Hepatic stellate cell (primary cell): Measurements from ENCODE around the gene NENF.

Experiments
- DNase-seq: peaks from one replicate; pipeline ENCODE4 v3.0.0; 2011; ENCODE audit warnings: low spot score

NENF gene

GRCh38 chr1:212431644-212432043 is 1.1 kb upstream of the NENF start:
- no peak for DNase-seq

- DNase-seq = no peak
Measured at GRCh38 chr1:212432272-212432660, 454 bp upstream of the NENF start.

DNA sequence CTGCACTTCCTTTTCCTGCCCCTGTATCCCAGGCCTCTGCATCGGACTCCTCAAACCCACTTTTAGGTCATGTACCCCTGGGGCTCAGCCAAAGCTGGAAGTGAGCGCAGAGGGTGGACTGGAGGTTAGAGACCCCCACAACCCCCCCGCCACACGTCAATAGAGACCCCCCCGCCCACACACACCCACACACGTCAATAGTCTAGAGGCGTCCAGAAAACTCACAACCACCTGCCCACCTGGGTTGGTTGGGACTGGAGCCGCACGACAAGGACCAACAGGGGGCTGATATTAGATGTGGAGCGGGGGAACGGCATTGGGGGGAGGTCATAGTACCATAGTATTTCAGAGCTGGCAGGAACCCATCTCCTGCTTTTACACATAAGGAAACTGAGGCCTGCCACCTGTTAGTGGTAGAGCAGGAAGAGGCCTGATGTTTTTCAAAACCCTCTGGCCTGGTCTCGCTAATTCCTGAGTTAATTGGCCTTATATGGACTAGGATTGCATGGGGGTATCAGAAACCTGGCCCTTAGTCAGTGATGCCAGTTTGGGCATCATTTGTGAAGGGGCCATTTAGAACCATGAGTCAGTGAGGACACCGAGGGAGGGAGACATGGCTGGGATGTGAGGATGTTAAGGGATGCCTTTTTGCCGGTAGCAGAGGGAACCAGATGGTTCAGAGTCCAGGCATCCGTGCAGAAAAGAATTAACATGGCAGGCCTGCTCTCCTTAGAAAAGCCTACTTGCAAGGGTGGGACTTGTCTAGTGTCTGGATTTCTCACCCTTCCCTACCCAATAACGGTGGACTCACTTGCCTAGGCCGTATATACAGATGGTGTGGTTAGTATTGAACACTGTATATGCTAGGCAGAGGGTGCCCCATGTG is 1.1 kb downstream of the NENF start:
- no peak for DNase-seq

- no peak for DNase-seq
Measured at GRCh38 chr1:212434992-212435391, 2.3 kb downstream of the NENF start.

GRCh38 chr1:212437179-212437798 is 4.6 kb downstream of the NENF start:
- DNase-seq = no peak

DNA sequence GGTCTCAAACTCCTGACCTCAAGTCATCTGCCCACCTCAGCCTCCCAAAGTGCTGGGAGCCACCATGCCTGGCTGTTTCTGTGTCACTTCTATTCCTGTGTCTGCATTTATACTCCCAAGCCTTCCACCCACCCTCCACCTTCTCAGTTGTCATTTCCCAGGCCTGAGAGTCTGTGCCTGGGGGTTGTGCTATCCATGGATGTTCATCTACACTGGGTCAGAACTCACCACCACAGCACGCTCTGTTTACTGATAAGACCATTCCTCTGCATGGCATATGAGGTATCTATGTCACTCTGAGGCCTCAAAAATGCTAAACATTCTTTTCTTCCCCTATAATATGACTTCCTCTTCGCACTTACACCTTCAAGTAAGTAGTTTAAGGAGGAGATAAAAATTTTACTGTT is 6.1 kb downstream of the NENF start:
- DNase-seq = no peak

DNA sequence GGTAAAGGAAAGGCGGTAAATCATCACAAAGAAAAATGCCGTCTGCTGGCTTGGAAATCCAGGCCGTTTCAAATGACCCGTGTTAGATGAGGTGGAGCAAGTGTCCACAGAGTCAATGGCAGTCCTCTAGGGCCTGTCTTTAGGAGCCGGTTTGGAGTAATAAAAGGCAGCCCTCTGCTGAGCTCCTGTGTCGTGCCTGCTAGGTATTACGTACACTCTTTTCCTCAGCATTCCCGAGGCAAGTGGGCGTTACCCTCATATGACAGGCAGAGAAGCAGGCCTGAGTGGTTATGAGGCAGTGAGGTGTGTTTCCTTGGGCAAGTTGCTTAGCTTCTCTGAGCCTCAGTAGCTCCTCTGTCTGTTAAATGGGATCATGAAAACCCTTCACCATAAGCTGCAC is 7.7 kb downstream of the NENF start:
- no peak for DNase-seq

- no peak for DNase-seq
Measured at GRCh38 chr1:212442408-212442807, 9.7 kb downstream of the NENF start.

DNA sequence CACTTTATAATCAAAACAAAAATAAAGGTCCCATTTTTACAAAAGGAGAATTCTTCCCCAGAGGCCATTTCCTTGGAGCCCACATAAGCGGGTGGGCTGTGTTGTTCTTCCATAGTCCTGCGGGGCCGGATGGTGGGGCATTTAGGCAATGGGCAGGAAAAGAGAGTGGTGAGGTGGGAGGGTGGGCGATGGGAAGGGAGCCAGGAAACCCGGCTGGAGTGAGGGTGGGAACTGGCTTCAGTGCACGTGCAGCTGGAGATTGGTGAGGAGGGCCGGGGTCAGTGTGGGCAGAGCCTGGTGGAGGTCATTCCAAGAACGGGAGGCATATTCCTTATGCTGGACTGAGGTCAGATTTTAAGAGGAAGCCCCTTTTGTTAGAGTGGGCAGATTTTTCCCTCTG is 13.6 kb downstream of the NENF start:
- DNase-seq = no peak

DNA sequence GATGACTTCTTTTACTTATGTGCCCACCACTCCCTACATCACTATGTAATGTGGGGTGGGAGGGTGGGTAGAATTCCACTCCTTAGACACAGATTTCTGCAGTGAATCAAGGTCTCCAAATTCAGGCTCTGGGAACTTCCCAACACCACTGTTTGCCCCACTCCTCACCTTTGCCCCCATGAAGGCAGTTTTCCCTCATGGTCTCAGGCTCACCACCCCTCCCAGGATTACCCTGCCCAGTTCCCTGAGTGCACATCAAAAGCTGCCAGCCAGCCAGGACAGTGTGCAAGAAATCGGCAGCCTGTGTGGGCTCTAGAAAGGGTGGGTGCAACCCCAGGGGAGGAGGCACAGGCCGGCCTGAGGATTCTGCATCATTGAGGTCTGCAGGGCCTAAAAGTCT is 14.8 kb downstream of the NENF start:
- DNase-seq = no peak

DNA sequence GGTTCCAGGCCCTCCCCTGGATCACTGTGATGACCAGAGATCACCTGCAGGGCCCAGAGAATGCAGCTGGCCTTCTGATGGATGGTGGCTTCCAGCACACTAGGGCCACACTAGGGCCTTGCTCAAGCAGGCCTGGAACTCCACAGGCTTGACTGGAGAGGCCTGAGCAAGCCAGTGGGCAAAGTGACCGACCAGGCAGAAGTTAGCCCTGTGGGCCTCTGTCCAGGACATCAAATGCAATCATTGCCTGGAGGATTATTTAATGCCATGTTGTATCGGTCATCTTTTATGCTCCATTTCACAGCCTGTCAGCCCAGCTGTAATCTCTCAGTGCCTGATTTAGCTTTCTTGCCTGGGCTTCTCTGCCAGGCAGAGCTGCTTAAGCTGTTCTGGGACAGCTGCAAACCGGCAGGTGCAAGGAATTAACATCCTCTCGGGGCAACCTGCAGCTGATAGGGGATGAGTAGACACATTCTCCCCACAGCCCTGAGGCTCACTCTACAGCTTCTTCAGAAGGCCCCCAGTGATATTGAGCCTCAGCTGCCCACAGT is 17.7 kb downstream of the NENF start:
- DNase-seq = no peak

DNA sequence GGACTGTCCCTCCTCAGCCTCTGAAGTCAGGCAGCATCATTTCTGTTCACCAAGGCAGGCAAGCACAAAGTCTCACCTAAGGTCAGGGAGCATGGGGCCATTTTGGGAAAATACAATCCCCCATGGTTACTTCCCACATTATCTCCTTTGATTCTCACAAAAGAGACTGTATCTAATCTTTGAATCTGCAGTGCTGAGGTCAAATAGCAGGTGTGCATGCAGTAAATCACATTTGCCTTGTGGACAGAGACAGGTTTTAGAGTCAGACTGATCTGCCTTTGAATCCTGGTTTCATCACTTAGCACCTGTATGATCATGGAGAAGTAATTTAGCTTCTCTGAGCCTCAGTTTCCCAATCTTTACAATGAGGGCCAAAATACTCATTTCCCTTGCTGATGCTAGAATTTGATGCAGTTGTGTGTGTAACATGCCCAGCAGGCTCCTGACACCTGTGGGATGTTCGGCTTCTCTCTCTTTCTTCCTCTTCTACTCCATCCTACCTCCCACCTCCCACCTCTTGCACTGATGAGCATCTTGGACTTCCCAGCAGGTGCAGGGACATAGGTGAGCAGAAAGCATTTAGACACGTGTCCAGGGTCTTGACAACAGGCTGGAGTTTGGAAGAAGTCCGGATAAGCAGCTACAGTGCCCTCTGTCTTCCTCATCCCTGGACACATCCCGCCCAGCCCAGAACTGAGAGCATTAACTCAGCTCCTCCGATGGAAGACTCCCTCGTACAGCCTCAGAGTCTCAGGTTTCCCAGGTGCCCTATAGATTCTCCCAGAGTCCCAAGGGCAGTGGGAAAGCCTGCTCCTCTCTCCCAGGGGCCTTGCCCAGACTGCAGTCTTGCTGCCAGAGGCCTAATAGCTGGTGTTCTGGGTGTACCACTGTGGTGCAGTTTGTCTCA is 18.9 kb downstream of the NENF start:
- DNase-seq = no peak

- peak; percentile 86 for DNase-seq
Measured at GRCh38 chr1:212452323-212453155, 19.8 kb downstream of the NENF start.

GRCh38 chr1:212453156-212453857 is 20.6 kb downstream of the NENF start:
- DNase-seq = no peak

DNA sequence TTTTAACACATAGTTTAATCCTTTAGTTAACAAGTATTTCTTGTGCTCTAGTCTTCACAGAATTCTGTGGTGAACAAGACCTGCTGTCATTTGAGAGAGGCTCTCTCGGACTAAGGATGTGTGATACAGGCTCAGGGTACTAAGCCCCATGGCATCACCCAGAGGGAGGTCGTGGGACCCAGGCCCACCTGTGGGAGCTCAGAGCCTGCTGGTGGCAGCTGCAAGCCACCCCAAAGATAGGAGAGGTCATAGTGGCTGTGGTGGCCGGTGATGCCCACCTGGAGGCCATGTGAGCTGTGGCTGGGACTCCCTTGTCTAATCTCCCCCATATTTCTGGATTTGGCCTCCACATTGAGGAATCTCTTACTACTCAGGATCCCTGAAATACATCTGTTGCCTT is 22.0 kb downstream of the NENF start:
- DNase-seq = no peak

DNA sequence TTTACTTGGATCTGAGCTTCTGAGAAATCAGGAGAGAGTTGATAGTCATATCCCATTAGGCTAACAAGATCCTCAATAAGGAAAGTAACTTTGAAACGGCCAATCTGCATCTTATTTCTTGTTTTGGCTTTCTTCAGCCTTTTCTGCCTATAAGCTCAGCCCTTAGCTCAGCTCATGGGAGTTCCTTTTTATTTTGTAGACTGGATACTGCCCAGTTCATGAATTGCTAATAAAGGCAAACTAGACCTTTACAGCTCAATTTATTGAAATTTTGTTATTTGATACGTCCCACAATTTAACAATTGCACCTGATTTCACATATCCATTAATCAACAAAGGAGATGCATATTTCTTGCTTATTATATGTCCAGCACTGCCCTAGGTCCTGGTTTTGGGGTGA is 22.7 kb downstream of the NENF start:
- DNase-seq = no peak

DNA sequence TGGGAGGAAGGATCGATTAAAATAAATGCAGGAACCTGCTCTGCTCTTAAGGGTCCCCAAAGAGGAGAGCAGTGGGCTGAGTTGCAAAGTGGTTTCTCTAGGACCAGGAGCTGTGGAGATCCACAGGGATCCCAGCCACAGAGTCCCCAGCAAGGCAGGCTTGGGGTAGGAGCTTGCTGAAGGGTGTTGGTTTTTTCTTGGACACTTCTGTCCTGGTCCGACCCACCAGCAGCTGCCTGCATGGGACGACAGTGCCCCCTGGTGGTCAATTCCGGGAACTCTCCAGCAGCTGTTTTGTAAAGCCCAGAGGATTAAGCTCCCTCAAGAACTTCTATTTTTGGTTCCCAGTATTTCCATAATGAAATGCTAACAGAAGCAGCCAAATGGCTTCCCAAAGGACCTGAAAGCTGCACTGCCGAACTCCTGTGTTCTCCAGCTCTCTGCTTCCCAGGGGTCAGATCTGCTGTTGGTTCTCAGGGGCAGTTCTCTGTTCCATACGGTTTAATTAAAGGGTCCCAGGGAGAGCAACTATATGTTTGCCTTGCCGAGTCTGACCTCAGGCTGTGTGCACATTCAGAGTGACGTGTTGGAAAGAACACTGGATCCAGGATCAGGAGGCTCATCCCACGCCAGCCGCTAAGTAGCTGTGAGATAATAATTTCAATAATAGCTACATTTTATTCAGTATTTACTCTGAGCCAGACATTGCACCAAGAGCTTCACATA is 23.2 kb downstream of the NENF start:
- peak; percentile 84 for DNase-seq

GRCh38 chr1:212457740-212458338 is 25.1 kb downstream of the NENF start:
- no peak for DNase-seq

GRCh38 chr1:212458817-212459216 is 26.1 kb downstream of the NENF start:
- no peak for DNase-seq

DNA sequence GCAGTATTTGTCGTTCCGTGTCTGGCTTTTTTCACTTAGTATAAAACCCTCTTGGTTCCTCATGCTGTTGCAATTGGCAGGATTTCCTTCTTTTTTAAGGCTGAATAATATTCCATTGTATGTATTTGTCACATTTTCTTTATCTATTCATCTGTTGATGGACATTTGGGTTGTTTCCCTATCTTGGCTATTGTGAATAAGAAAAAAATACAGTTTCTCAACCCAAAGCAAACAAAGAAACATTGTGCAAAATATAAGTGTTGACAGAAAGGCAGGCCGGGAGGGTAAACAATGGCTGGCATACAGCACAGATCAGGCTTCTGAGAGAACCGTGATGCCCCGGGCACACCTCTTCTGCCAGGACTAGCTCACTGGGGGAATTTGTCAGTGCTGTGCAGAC is 26.9 kb downstream of the NENF start:
- DNase-seq = no peak
